GM04504 (cell line): ENCODE measurements around the gene ALAS1.
"Not testable (repeated sequence)": the region's sequence is repeated elsewhere in the genome, so short reads cannot be mapped to it uniquely, and the experiment has no call there.

Experiments
- DNase-seq: peaks from one replicate; pipeline ENCODE4 v3.0.0-alpha.2; 2012; ENCODE audit warnings: low read depth

Gene ALAS1

GRCh38 chr3:52197842-52198625 is at the start of gene ALAS1:
Gene ALAS1 (plus strand): TSS chr3:52198160. CDS start chr3:52199242, 1,082 bp downstream.
- DNase-seq: peak; percentile 73

GRCh38 chr3:52149021-52149420 is 48.9 kb upstream of the ALAS1 start:
- no peak for DNase-seq

- DNase-seq: no peak
Observed at GRCh38 chr3:52149726-52150125, 48.2 kb upstream of the ALAS1 start.

- no peak for DNase-seq
Observed at GRCh38 chr3:52150357-52150756, 47.6 kb upstream of the ALAS1 start.

GRCh38 chr3:52150860-52151259 is 47.1 kb upstream of the ALAS1 start:
- DNase-seq: no peak

- DNase-seq: not testable (repeated sequence)
Observed at GRCh38 chr3:52151991-52152390, 46.0 kb upstream of the ALAS1 start.

- peak; percentile 10 for DNase-seq
Observed at GRCh38 chr3:52153389-52154096, 44.4 kb upstream of the ALAS1 start.

GRCh38 chr3:52154135-52155094 is 43.5 kb upstream of the ALAS1 start, which contains the start of gene POC1A:
Gene POC1A (minus strand): TSS chr3:52154423. CDS start chr3:52154372, 51 bp downstream.
- peak; percentile 97 for DNase-seq

GRCh38 chr3:52155912-52156311 is 42.0 kb upstream of the ALAS1 start:
- no peak for DNase-seq

- no peak for DNase-seq
Observed at GRCh38 chr3:52159503-52159902, 38.5 kb upstream of the ALAS1 start.

- no peak for DNase-seq
Observed at GRCh38 chr3:52162250-52162872, 35.6 kb upstream of the ALAS1 start.

- DNase-seq: no peak
Observed at GRCh38 chr3:52167240-52167639, 30.7 kb upstream of the ALAS1 start.

- DNase-seq: not testable (repeated sequence)
Observed at GRCh38 chr3:52170217-52170616, 27.7 kb upstream of the ALAS1 start.

GRCh38 chr3:52171514-52172261 is 26.3 kb upstream of the ALAS1 start:
- no peak for DNase-seq

- DNase-seq: no peak
Observed at GRCh38 chr3:52172262-52172757, 25.6 kb upstream of the ALAS1 start.

GRCh38 chr3:52173101-52173500 is 24.9 kb upstream of the ALAS1 start:
- DNase-seq: no peak

GRCh38 chr3:52174896-52175295 is 23.1 kb upstream of the ALAS1 start:
- no peak for DNase-seq

- DNase-seq: no peak
Observed at GRCh38 chr3:52175416-52176179, 22.4 kb upstream of the ALAS1 start.

- no peak for DNase-seq
Observed at GRCh38 chr3:52176180-52176752, 21.7 kb upstream of the ALAS1 start.
